Liver (tissue), 9 donors: ENCODE data around the gene HNMT. TPM values are rescaled to one million over a fixed set of nuclear protein-coding genes. Genes with fewer than 3 reads are reported as not detected.

Experiments
- DNase-seq: peaks from one replicate; pipeline ENCODE4 v3.0.0-alpha.2; 2017; ENCODE audit warnings: low spot score
- H3K27ac ChIP-seq, 2 donors: one replicate each; pipeline ENCODE4 v1.7.0; 2013; ENCODE audit warnings: inconsistent platforms in 2 of 2, low read length in 2 of 2, control low read depth in 1 of 2, low read depth in 1 of 2, mild to moderate bottlenecking in 1 of 2
- H3K27me3 ChIP-seq, 4 donors: one replicate each; pipeline versions ENCODE4 v1.6.1 to v1.7.0; 2013; ENCODE audit warnings: low read length in 3 of 4, inconsistent platforms in 1 of 4, mild to moderate bottlenecking in 1 of 4, moderate library complexity in 1 of 4; ENCODE audit not compliant: control insufficient read depth in 4 of 4, insufficient read depth in 4 of 4
- H3K36me3 ChIP-seq, 4 donors: one replicate each; pipeline versions ENCODE4 v1.6.1 to v1.7.0; 2013; ENCODE audit warnings: low read length in 3 of 4, mild to moderate bottlenecking in 3 of 4, low read depth in 1 of 4, moderate library complexity in 1 of 4; ENCODE audit not compliant: control insufficient read depth in 4 of 4, insufficient read depth in 3 of 4
- H3K4me1 ChIP-seq, 4 donors: one replicate each; pipeline versions ENCODE4 v1.6.1 to v1.7.0; 2013; ENCODE audit warnings: low read length in 3 of 4, mild to moderate bottlenecking in 3 of 4, moderate library complexity in 1 of 4; ENCODE audit not compliant: control insufficient read depth in 4 of 4, insufficient read depth in 4 of 4
- H3K4me3 ChIP-seq, 3 donors: one replicate each; pipeline versions ENCODE4 v1.6.1 to v1.7.0; 2013; ENCODE audit warnings: low read length in 3 of 3, control low read depth in 1 of 3, low read depth in 1 of 3, mild to moderate bottlenecking in 1 of 3
- H3K9ac ChIP-seq, 2 donors: one replicate each; pipeline ENCODE4 v1.7.0; 2013; ENCODE audit warnings: low read length in 2 of 2, mild to moderate bottlenecking in 2 of 2, moderate library complexity in 2 of 2, control low read depth in 1 of 2, low read depth in 1 of 2
- H3K9me3 ChIP-seq, 4 donors: one replicate each; pipeline versions ENCODE4 v1.6.1 to v1.7.0; 2013; ENCODE audit warnings: low read length in 3 of 4; ENCODE audit not compliant: control insufficient read depth in 4 of 4
- CTCF ChIP-seq: fragments of 150-350 bp; IDR thresholded peaks from 2 replicates; pipeline ENCODE4 v1.5.1; 2017; ENCODE audit warnings: improper control_type of control experiment, low read depth, low read length; ENCODE audit not compliant: missing input control
- EGR1 ChIP-seq, 2 donors: IDR thresholded peaks; 2 replicates each; pipeline ENCODE4 v1.6.1; 2016 to 2018; ENCODE audit warnings: antibody characterized with exemption in 2 of 2, low read depth in 2 of 2
- FOXA2 ChIP-seq: IDR thresholded peaks from 2 replicates; pipeline ENCODE4 v1.6.1; 2016; ENCODE audit warnings: antibody characterized with exemption
- GABPA ChIP-seq, 2 donors: IDR thresholded peaks in 1 of 2; conservative IDR thresholded peaks in 1 of 2; 2 replicates each; pipeline ENCODE4 v1.6.1; 2016; ENCODE audit warnings: antibody characterized with exemption in 2 of 2, mild to moderate bottlenecking in 1 of 2, moderate library complexity in 1 of 2
- HNF4A ChIP-seq, 2 donors: conservative IDR thresholded peaks; 2 replicates each; pipeline ENCODE4 v1.6.1; 2016; ENCODE audit warnings: antibody characterized with exemption in 2 of 2, mild to moderate bottlenecking in 2 of 2
- JUND ChIP-seq, 2 donors: IDR thresholded peaks; 2 replicates each; pipeline ENCODE4 v1.6.1; 2016; ENCODE audit warnings: antibody characterized with exemption in 2 of 2
- NR2F2 ChIP-seq: IDR thresholded peaks from 2 replicates; pipeline ENCODE4 v1.6.1; 2016; ENCODE audit warnings: antibody characterized with exemption
- RAD21 ChIP-seq, 2 donors: IDR thresholded peaks; 2 replicates each; pipeline ENCODE4 v1.6.1; 2016; ENCODE audit warnings: antibody characterized with exemption in 2 of 2, mild to moderate bottlenecking in 2 of 2
- RXRA ChIP-seq, 2 donors: IDR thresholded peaks; 2 replicates each; pipeline ENCODE4 v1.6.1; 2017 to 2018; ENCODE audit warnings: antibody characterized with exemption in 2 of 2, mild to moderate bottlenecking in 1 of 2
- SP1 ChIP-seq: IDR thresholded peaks from 2 replicates; pipeline ENCODE4 v1.6.1; 2018; ENCODE audit warnings: antibody characterized with exemption, mild to moderate bottlenecking
- TAF1 ChIP-seq: conservative IDR thresholded peaks from 2 replicates; pipeline ENCODE4 v1.6.1; 2016; ENCODE audit warnings: antibody characterized with exemption, mild to moderate bottlenecking
- YY1 ChIP-seq: IDR thresholded peaks from 2 replicates; pipeline ENCODE4 v1.6.1; 2016; ENCODE audit warnings: antibody characterized with exemption, mild to moderate bottlenecking
- ZBTB33 ChIP-seq: IDR thresholded peaks from 2 replicates; pipeline ENCODE4 v1.6.1; 2016; ENCODE audit warnings: antibody characterized with exemption
- WGBS: extraction: QIAGEN DNeasy Blood & Tissue Kit; methylation state at CpG from one replicate; pipeline ENCODE4 v1.1.7; 2013; 5-methylcytosine and 5-hydroxymethylcytosine counted together
- polyA plus RNA-seq, 2 donors: library from polyadenylated mRNA; stranded (reverse) in 1 of 2; unstranded in 1 of 2; fragments of 200-250 nt in 1 of 2; fragments of >200 nt in 1 of 2; fragmentation: Nextera tagmentation in 1 of 2; extraction: Ambion mirVana in 1 of 2; gene quantifications; one replicate each; pipeline versions ENCODE4 v1.2.1 to v1.2.3, GENCODE V29; 2013 to 2015
- total RNA-seq, 2 donors: library from RNA; depleted of rRNA; stranded (reverse); fragments of >200 nt; gene quantifications; one replicate each; pipeline ENCODE4 v1.2.3, GENCODE V29; 2014
- TF ChIP-seq, protein P1 (sequence below): IDR thresholded peaks from 2 replicates; pipeline ENCODE4 v1.6.1; 2016; ENCODE audit warnings: antibody characterized with exemption
- TF ChIP-seq, protein P2 (sequence below): IDR thresholded peaks from 2 replicates; pipeline ENCODE4 v1.6.1; 2016; ENCODE audit warnings: antibody characterized with exemption, mild to moderate bottlenecking
- TF ChIP-seq, protein P3 (sequence below): IDR thresholded peaks from 2 replicates; pipeline ENCODE4 v1.6.1; 2016; ENCODE audit warnings: antibody characterized with exemption
- donor health status: healthy.
- donor health status: healthy.
- donor health status: healthy.
- donor health status: healthy.
- donor health status: healthy.

The HNMT gene
- total and polyA plus RNA-seq, 4 donors: 44.4 to 103 (median 78.5) TPM

- Histone ChIP-seq H3K27me3 (no peaks in the 10 kb centered on the region), H3K9ac (no peak overlapping the region), H3K4me3 (no peak overlapping the region), H3K9me3 (no peaks in the 10 kb centered on the region), H3K4me1 (no peaks in the 10 kb centered on the region), H3K36me3 (peaks cover 0 to 46% (median 32%) of the 10 kb centered on the region in 4 donors), H3K27ac (no peak overlapping the region)
- TF ChIP-seq EGR1 (IDR thresholded peaks at IDR 0.05; ENCODE audit: low read depth in 2 of 2) (no peak), FOXA2 (no peak), NR2F2 (no peak), ZBTB33 (no peak), SP1 (no peak), RAD21 (IDR thresholded peaks at IDR 0.05) (no peak), CTCF (no peak), RXRA (IDR thresholded peaks at IDR 0.05) (no peak), HNF4A (conservative IDR thresholded peaks at IDR 0.05) (no peak), YY1 (no peak), TAF1 (no peak), JUND (IDR thresholded peaks at IDR 0.05) (no peak), GABPA (IDR thresholded peaks at IDR 0.05 in 1 of 2, conservative IDR thresholded peaks at IDR 0.05 in 1 of 2) (no peak)
- TF ChIP-seq, protein P1, sequence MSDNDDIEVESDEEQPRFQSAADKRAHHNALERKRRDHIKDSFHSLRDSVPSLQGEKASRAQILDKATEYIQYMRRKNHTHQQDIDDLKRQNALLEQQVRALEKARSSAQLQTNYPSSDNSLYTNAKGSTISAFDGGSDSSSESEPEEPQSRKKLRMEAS: no peak
- TF ChIP-seq, protein P2, sequence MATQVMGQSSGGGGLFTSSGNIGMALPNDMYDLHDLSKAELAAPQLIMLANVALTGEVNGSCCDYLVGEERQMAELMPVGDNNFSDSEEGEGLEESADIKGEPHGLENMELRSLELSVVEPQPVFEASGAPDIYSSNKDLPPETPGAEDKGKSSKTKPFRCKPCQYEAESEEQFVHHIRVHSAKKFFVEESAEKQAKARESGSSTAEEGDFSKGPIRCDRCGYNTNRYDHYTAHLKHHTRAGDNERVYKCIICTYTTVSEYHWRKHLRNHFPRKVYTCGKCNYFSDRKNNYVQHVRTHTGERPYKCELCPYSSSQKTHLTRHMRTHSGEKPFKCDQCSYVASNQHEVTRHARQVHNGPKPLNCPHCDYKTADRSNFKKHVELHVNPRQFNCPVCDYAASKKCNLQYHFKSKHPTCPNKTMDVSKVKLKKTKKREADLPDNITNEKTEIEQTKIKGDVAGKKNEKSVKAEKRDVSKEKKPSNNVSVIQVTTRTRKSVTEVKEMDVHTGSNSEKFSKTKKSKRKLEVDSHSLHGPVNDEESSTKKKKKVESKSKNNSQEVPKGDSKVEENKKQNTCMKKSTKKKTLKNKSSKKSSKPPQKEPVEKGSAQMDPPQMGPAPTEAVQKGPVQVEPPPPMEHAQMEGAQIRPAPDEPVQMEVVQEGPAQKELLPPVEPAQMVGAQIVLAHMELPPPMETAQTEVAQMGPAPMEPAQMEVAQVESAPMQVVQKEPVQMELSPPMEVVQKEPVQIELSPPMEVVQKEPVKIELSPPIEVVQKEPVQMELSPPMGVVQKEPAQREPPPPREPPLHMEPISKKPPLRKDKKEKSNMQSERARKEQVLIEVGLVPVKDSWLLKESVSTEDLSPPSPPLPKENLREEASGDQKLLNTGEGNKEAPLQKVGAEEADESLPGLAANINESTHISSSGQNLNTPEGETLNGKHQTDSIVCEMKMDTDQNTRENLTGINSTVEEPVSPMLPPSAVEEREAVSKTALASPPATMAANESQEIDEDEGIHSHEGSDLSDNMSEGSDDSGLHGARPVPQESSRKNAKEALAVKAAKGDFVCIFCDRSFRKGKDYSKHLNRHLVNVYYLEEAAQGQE: no peak
- TF ChIP-seq, protein P3, sequence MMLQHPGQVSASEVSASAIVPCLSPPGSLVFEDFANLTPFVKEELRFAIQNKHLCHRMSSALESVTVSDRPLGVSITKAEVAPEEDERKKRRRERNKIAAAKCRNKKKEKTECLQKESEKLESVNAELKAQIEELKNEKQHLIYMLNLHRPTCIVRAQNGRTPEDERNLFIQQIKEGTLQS: no peak
- no peak for DNase-seq
- WGBS: 94% methylated on average over 4 of the region's 4 CpGs
These were observed 46.6 kb downstream of the HNMT start for GRCh38 chr2:138010890-138011289.

DNA sequence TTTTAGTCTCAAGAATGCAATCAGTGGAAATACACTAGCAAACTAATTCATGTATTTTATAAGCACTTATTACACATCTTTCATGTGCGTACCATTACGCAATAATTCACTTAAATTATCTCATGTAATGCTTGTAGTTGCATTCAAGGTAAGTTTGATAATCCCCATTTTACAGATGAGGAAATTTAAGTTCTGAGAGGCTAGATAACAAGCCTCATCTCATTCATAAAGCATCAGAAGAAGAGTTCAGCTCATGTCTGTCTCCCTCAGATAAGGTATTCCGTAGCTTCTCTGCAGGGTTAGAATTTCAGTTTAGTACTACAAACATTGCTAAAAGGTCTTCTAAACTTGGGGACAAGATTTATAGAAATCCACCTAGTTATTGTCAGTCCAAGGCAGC lies 47.8 kb downstream of the HNMT start:
- no peaks in the 10 kb centered on the region for H3K9me3 ChIP-seq
- H3K36me3 ChIP-seq: peaks cover 0 to 38% (median 24%) of the 10 kb centered on the region in 4 donors
- 97% methylated on average over 3 of the region's 3 CpGs for WGBS
- DNase-seq: no peak
- no peak overlapping the region for H3K4me3 ChIP-seq
- TF ChIP-seq, protein P1: no peak
- TF ChIP-seq RXRA (IDR thresholded peaks at IDR 0.05) (no peak), TAF1 (no peak), FOXA2 (no peak), HNF4A (conservative IDR thresholded peaks at IDR 0.05) (no peak), NR2F2 (no peak), YY1 (no peak), RAD21 (IDR thresholded peaks at IDR 0.05) (no peak), JUND (IDR thresholded peaks at IDR 0.05) (no peak), GABPA (IDR thresholded peaks at IDR 0.05 in 1 of 2, conservative IDR thresholded peaks at IDR 0.05 in 1 of 2) (no peak)
- TF ChIP-seq, protein P3: no peak
- H3K27me3 ChIP-seq: no peaks in the 10 kb centered on the region
- no peak overlapping the region for H3K9ac ChIP-seq
- H3K27ac ChIP-seq: no peak overlapping the region
- H3K4me1 ChIP-seq: no peaks in the 10 kb centered on the region
